ENCODE data around the gene OR4Q2.
"Not testable (repeated sequence)": the region's sequence is repeated elsewhere in the genome, so short reads cannot be mapped to it uniquely, and the experiment has no call there.

Gene OR4Q2
- total RNA-seq: 0 reads per million in 2 donors

DNA sequence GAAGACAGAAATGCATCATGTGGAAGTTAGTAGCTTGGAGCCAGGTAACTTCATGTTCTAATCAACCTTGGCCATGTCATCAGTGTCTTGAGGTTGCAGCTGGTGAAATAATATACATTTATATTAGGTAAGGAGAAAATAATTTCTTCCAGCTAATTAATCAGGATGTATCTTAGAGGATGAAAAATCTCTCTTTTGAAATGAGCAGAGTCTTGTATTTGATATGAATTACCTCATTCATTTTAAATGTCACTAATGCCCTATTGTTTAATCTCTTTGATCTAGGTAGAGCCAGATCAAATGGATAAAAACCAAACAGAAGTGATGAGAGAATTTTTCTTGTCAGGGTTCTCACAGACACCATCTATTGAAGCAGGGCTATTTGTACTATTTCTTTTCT, at the start of gene OR4Q2:
Gene OR4Q2 (plus strand): TSS at position 301 of the 400 bp plus-strand sequence.
- no peak for DNase-seq

DNA sequence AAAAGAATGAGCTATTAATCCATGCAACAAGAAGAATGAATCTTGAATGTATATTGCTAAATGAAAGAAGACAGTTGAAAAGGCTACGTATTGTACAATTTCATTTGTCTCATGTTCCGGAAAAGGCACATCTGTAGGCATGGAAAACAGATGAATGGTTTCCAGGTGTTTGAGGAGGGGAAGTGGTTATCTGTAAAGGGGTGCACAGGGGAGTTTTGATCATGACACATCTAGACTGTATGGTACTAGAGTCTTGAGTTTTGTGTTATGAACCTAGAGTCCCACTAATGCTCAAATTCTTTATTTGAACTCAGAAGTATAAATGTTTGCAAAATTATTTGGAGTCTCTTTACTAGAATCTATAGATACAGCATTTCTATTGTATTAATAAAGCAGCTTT, 32.2 kb upstream of the OR4Q2 start:
- not testable (repeated sequence) for DNase-seq

GRCh38 chr14:19974844-19975243, 27.1 kb upstream of the OR4Q2 start:
- DNase-seq: no peak

GRCh38 chr14:19975291-19975690, 26.7 kb upstream of the OR4Q2 start, which contains the start of gene OR4K15:
Gene OR4K15 (plus strand): TSS chr14:19975591. CDS start chr14:19975591, 0 bp downstream.
- no peak for DNase-seq

GRCh38 chr14:19993438-19993837, 8.5 kb upstream of the OR4Q2 start:
- DNase-seq: no peak

GRCh38 chr14:20002319-20002718, 356 bp downstream of the OR4Q2 start:
- DNase-seq: no peak

- no peak for DNase-seq
Observed at GRCh38 chr14:20008156-20008555, 6.2 kb downstream of the OR4Q2 start.

GRCh38 chr14:20019257-20019865, 17.4 kb downstream of the OR4Q2 start, which contains the start of gene OR4K14:
Gene OR4K14 (minus strand): TSS chr14:20019307. CDS start chr14:20015193, 4,114 bp downstream.
- no peak for DNase-seq

GRCh38 chr14:20031058-20031457, 29.1 kb downstream of the OR4Q2 start:
- DNase-seq: no peak

DNA sequence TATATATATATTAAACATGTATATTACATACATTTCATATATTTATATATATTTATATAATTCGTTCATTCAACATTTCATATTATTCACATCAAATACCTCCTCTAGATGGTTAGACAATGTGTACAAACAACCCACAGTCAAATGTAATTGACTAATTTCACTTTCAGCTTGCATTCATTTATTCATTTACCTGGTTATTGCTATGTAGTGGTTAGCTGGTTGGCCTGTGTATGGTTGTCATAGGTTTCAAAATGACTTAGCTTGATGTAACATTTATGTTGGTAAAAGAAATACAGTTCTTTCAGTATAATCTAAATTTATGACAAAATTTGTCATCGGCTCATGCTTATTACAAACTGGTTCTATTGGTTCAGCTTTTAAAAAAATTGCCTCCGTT, 33.5 kb downstream of the OR4Q2 start:
- no peak for DNase-seq

- DNase-seq: no peak
Observed at GRCh38 chr14:20035938-20036337, 34.0 kb downstream of the OR4Q2 start, which contains the start of gene OR4K13. Gene OR4K13 (minus strand): TSS chr14:20036038. CDS start chr14:20034758, 1,280 bp downstream.

DNA sequence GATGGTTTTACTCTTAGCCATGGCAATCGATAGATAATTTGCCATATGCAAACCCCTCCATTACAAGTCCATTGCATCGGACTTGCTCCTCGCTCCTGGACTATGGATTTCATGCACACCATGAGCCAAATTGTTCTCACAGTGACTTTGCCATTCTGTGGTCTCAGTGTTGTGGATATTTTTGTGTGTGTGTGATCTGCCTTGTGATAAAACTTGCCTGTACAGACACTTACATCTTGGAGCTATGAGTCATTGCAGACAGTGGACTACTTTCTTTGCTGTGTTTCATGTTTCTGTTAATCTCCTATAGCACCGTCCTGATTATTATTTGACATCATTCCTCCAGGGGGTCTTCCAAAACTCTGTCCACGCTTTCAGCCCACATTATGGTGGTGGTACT, 42.3 kb downstream of the OR4Q2 start:
- DNase-seq: no peak

- no peak for DNase-seq
Observed at GRCh38 chr14:20048202-20048601, 46.2 kb downstream of the OR4Q2 start.

Measured in T-helper 9 cell (primary cell).